ENCODE data around the gene SLC9A9.

Gene SLC9A9

GRCh38 chr3:143344516-143345165 is 503.6 kb downstream of the SLC9A9 start:
- DNase-seq = no peak

GRCh38 chr3:143343944-143344343 is 504.3 kb downstream of the SLC9A9 start:
- no peak for DNase-seq

DNA sequence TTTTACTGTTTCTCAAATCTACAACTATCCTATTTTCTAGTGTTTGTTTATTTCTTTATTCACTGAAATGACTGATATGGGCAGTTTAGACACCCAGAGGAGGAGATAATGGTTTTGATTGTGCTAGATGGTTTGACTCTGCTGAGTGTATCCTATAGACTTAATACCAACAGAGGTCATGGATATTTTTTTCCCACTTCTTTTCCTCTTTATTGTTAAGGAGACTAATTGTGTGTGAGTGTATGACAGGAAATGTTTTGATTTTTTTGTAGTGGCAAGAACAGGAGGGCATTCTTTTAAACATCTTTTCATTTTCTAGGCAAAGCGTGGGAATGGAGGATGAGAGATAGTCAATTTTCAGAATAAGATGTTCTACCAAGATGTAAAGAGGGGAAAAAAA is 505.2 kb downstream of the SLC9A9 start:
- DNase-seq = no peak

DNA sequence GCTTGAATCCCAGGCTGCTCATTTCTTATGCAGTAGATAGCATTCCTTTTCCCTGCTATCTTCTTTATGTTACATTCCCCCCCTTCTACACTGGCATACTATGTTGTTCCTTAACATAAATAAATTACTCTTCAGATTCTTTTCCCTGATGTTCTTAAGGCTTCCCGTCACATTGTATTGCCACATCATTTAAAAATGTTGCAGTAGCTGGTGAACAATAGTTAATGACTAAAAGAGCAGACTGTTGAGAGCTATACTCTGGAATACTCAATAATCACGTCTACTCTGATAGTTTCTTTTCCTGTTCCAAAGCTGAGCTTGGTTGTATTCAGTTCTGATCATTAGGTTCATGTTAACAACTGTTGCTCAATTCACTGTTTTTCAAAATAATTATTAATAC is 508.8 kb downstream of the SLC9A9 start:
- no peak for DNase-seq

DNA sequence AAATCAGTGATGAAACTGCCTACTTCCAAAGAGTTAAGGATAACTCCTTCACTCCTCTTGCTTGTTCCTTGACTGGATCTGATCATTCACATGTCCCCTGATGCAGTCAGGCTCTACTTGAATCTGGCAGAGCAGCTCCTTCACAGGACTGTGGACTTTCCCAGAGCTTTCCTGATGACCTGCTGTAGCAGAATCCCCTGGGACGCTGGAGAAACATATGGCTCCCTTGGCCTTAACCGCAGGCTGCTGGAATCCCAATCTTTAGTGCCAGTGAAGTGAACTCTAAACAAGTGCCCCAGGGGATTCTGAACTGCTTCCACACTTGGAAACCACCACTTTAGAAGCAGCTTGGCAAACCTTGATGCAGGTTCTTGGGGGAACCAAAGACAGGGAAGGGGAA is 510.9 kb downstream of the SLC9A9 start:
- no peak for DNase-seq

- DNase-seq = no peak
Measured at GRCh38 chr3:143334231-143334630, 514.0 kb downstream of the SLC9A9 start.

GRCh38 chr3:143333367-143333766 is 514.9 kb downstream of the SLC9A9 start:
- no peak for DNase-seq

- peak; percentile 19 for DNase-seq
Measured at GRCh38 chr3:143332026-143332425, 516.2 kb downstream of the SLC9A9 start.

GRCh38 chr3:143331350-143331749 is 516.9 kb downstream of the SLC9A9 start:
- DNase-seq = peak; percentile 28

GRCh38 chr3:143330296-143330868 is 517.9 kb downstream of the SLC9A9 start:
- peak; percentile 9 for DNase-seq

DNA sequence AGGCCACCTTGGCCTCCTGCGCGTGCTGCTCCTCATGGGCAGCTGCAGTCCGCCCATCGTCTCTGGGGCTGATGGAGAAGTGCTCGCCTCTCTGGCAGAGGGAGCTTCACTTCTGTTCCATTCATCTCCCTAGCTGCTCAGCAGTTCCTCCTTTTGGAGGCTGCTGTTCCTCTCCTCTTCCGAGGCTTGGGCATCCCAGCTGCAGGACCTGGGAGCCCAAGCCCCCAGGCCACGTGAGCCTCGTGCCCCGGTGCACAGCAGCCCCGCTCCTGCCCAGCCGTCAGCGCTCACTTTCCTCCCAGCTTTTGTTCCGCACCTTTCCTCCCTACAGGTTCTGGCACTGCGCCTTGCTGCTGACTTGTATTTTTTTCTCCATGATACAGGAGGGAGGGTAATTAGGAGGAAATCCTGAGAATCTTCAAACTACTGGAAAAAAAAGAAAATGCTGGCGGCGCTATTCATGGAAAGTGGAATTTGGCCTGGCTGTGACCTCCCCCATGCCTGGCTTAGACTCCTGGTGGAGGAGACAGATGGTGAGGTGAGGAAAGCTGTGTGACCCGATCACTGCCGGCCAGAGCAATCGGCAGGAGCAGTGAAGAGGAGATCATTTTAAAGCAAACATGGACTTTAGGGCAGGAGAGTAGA is 518.6 kb downstream of the SLC9A9 start:
- DNase-seq = peak; percentile 27

DNA sequence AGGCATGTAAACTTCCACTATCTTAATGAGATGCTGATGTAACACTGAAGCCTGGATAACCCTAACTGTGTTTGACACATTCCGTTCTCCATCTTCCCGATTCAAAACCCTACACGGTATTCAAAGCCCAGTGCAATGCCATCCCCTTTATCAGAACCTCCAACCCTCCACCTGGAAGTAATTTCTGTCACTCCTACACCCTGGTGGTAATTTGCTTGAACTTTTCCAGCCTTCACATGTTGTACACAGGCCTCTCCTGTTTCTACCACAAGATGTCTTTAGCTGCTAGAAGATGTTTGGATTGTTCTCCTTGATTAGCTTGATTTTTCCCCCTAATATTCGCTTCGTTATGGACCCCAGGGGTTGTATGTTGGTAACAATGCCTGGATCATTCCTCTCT is 519.8 kb downstream of the SLC9A9 start:
- DNase-seq = no peak

DNA sequence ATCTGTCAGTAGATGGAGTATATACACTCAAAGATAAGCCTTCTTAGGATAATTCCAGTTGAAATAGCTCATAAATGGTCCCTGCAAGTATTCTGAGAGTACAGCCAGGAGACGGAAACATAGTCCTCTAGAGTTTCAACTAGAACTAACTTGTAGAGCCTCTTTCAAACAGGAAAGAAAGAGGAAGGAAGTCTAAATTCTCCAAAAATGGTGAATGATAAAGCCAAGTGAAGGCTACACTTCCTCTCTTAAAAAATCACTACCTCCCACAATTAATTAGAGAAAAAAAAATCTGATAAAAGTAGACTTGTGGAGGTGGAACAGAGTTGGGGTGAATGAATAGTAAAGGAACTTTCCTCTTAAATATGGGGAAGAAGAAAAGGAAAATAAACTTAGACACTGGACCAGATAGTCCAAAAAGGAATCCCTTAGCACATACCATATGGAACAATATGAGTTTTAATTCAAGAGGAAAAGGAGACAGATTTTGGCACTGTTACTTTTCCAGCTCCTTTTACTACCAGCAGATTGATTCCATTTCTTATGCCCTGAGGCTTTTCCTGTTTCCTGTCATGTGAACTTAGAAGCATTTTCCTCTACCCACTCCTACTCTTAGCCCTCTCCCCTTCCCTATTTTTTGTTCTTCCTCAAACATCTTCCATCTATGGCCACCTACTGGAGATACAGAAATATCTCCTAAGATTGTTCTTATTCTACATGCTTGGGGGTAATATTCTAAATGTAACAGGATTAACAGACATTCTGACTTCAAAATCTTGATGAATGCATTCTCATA is 521.1 kb downstream of the SLC9A9 start:
- DNase-seq = no peak

GRCh38 chr3:143321058-143321769 is 527.1 kb downstream of the SLC9A9 start:
- DNase-seq = no peak

GRCh38 chr3:143315766-143316165 is 532.5 kb downstream of the SLC9A9 start:
- DNase-seq = no peak

DNA sequence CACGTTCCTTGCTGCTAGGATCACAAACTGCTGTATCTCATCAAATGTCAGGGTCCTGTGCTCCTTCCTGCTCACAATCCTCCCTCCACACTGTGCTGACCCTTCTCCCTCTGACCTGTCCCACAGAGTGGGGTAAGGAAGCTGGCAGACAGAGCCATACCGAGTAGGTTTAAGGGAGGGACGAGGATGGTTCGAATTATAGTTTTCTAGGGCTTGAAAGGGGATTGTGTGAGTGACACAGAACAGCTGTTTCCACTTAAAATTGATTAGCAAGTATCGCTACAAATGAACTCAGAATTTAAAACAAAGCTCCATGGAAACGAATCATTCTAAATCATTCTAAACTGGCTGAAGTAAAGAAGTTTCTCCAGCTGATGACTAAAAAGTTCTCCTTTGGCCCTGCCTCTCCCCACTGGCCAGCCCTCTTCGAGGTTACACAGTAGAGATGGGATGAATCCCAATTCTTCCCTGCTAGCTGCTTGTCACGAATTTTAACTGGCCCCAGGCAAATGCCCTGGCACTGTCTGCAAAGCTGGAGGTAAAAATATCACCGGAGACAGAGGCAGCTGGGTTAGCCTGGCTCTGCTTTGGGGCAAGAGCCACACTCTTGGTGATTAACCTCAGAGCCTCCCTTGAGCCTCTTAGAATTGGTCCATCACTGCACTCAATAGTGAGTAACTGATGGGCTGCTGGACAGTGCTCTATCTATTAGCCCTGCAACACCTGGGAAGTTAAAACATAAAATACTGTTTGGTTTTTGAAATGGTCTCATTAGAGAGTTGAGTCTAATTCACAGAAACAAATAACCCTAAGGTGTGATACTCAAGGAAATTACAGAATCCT is 533.8 kb downstream of the SLC9A9 start:
- peak; percentile 25 for DNase-seq

DNA sequence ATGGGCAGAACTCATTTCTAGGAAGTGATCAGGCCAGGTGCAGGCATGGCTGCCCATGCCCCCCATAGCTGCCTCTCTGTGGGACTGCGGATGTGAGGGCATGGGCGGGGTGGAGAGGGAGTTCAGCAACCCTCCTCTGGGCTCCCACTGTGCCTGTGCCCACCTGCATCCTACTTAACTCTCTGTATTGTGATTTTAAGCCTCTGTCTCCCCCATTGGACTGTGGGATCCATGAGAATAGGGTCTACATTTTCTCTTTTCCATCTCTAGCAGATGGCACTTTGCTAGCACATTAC is 534.4 kb downstream of the SLC9A9 start:
- DNase-seq = no peak

- no peak for DNase-seq
Measured at GRCh38 chr3:143313025-143313892, 535.0 kb downstream of the SLC9A9 start.

DNA sequence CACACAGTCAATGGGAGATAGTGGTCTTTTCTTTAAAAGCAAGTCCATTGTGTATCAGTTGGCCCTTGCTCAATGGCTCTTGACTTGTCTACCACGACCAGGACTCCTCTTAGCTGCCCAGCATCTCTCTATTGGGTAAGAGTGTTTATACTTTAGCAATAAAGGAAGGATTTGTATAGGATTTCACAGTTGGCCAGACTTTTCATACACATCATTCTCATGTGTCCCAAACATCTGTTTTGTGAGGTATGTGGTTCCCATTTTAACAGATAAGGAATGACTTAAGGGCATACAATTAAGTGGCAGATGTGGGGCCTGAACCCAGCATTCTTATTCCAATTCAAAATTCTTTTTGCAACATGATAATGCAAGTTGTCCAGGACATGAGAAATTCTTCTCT is 537.2 kb downstream of the SLC9A9 start:
- no peak for DNase-seq

DNA sequence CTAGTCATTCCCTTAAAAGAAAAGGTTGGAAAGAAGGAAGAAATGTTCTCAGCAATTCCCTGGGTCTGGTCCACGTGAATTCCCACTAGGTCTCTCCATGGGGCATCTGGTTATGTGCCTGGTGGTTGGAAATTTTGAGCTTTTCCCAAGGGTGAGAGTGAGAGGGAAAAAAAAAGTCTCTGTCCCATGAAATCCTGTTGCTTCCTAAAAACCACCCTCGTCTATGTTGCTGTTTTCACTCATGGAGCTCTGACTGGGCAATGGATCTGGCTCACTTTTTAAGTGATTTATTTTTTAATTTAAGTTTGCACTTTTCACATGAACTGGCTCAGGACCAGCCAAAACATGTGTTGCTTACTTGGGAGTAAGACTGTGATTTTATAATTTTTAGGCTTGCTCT is 538.6 kb downstream of the SLC9A9 start:
- no peak for DNase-seq

DNA sequence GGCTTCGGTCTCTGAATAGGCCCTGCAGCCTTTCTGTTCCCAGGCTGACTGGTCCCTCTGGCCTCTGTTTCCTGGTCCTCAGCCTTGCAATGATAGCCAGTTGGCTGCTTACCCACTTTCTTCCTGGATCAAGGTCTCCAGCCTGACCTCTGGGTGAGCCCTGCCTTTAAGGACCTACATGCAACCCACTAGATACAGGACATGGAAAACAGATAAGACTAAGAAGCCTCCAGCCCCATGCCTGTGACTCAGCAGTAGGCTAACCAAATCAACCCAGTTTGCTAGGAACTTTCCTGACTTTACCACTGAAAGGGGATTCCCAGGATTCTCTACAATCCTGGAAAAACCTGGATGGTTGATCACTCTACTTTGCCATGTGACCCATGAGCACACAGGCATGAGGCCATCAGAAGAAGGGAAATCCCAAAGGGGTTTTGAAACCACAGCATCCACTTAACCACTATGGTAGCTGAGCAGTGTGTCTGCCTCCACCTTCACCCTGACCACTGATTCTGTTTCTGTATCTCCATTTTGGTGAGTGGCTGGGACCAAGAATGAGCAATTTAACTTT is 540.6 kb downstream of the SLC9A9 start:
- peak; percentile 49 for DNase-seq
